Left cardiac atrium (tissue), 4 donors: ENCODE data around the gene NETO1. TPM values are rescaled to one million over a fixed set of nuclear protein-coding genes. Genes with fewer than 3 reads are reported as not detected.

Source experiments
- ATAC-seq, 2 donors: fragments of 200-7000 bp; cut with Tn5 transposase; one replicate each; pipeline ENCODE4 v1.9.1; 2020; ENCODE audit warnings: mild to moderate bottlenecking in 2 of 2, moderate library complexity in 2 of 2
- DNase-seq: peaks from one replicate; pipeline ENCODE4 v3.0.0-alpha.2; 2020
- intact Hi-C, 2 donors: fragments of 100-400 bp; cut with DNase I; formaldehyde crosslinking; loops; one replicate each; pipeline versions ENCODE4 v1.14.1 to v1.15.1; 2022 to 2023
- total RNA-seq, 2 donors: library from RNA; stranded (reverse); fragmentation: NEBNext Ultra II Directional; extraction: Animal tissue kit (Norgen Biotek cat#: 25700); gene quantifications; one replicate each; pipeline ENCODE4 v1.2.1, GENCODE V29; 2021
- donor health status: DM: no; HTN: yes; CAD: no.
- donor health status: DM: no; HTN: yes; CAD: no; lungs with severe emphysema.
- donor health status: DM: yes; HTN: yes; CAD: no.
- donor health status: Dilated cardiomyopathy.

The NETO1 gene
- total RNA-seq, 2 donors from 2014 or later: 1.6 TPM; not detected in 1

GRCh38 chr18:72848503-72849237 lies 19.1 kb downstream of the NETO1 start:
- intact Hi-C loops: no loop called here
- DNase-seq (no peak), ATAC-seq (no peak)

- intact Hi-C loops: no loop called here
- ATAC-seq (no peak), DNase-seq (no peak)
These were observed 20.0 kb downstream of the NETO1 start for GRCh38 chr18:72847771-72848170.

- ATAC-seq: peak; percentile 46 to 50
- no peak for DNase-seq
- intact Hi-C loops: no loop called here
These were observed 20.9 kb downstream of the NETO1 start for GRCh38 chr18:72846736-72847533.

GRCh38 chr18:72843743-72844142 lies 24.0 kb downstream of the NETO1 start:
- intact Hi-C loops: no loop called here
- ATAC-seq (no peak), DNase-seq (no peak)

GRCh38 chr18:72840109-72840508 lies 27.7 kb downstream of the NETO1 start:
- intact Hi-C loops: no loop called here
- DNase-seq (no peak), ATAC-seq (no peak)

- DNase-seq: no peak
- intact Hi-C loops: no loop called here
- no peak for ATAC-seq
These were observed 33.1 kb downstream of the NETO1 start for GRCh38 chr18:72834731-72835130.

- intact Hi-C loops: no loop called here
- ATAC-seq (no peak), DNase-seq (no peak)
These were observed 34.3 kb downstream of the NETO1 start for GRCh38 chr18:72833471-72833870.

GRCh38 chr18:72830109-72830508 lies 37.7 kb downstream of the NETO1 start:
- peak; percentile 52 for DNase-seq
- intact Hi-C loops: no loop called here
- peak; percentile 77 to 88 for ATAC-seq

DNA sequence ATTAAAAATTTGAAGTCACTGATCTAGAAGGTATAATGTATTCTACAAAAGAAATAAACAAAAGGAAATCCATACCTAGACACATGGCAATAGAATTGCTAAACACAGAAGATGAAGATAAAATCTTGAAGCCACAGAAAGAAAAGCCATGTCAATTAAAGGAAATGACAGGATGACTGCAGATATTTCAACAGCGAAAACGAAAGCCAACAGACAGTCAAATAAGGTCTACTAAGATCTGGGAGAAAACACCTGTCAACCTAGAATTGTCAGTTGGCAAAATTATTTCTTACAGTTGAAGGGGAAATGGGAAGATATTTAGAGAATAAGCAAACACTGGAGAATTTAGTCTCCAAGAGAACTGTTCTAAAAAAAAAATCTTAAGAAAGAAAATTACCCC lies 39.2 kb downstream of the NETO1 start:
- ATAC-seq: no peak

DNA sequence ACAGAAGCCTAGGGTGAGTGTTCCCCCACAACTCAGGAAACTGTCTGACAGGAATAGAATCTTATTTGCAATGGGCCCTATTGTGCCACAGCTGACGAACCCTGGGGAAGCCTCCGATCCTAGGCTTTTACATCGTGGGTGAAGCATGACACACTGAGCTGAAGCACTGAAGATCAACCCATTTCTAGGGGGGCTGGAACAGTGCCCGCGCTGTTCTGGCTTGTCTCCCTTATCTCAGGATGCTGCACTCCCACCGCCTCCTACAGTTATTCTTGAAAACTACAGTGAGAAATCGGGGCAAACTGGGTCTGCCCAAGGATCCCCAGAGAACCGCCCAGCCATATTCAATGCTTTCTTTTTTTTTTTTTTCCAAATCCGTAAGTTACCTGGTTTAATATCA lies 41.1 kb downstream of the NETO1 start:
- intact Hi-C loops: no loop called here
- DNase-seq (no peak), ATAC-seq (no peak)

More for the DNA sequence above, 39.2 kb downstream of the NETO1 start:
- no peak for DNase-seq
- intact Hi-C loops: no loop called here

- DNase-seq: no peak
These were observed 44.4 kb downstream of the NETO1 start for GRCh38 chr18:72823345-72823744.

DNA sequence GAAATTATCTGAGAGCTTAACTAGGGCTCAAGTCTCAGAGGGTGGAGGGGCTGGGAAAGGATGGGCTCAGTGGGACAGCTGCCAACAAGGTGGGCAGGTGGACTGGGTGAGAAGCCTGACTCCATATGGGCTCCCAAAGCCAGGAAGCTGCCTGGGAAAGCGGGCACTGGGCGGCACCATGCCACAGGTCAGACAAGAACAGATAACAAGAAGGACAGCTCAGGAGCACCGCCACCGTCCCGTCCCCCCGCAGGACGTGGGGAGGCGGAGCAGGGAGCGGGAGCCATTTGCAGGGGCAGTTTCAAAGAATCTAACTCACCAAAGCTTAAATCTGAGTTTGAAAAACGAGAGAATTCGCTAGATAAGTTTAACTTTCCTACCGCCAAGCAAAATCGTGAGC lies 45.6 kb downstream of the NETO1 start:
- DNase-seq (no peak), ATAC-seq (no peak)
- intact Hi-C loops: no loop called here

More at GRCh38 chr18:72823345-72823744, 44.4 kb downstream of the NETO1 start:
- intact Hi-C loops: no loop called here
- ATAC-seq: no peak

DNA sequence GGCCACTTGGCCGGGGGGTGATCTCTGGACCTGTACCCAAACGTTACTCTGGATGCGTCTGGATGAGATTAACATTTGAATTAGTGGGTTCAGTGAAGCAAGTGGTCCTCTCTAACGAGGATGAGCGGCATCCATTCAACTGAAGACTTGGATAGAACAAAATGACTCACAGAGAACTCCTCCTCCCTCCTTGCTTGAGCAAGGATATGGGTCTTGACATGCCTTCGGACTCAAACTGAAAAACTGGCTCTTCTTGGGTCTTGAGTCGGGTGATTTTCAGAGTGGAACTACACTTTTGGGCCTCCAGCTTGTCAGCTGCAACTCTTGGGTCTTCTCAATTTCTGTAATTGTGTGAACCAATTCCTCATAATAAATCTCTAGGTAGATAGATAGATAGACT lies 47.2 kb downstream of the NETO1 start:
- intact Hi-C loops: no loop called here
- DNase-seq: no peak
- ATAC-seq: no peak

- intact Hi-C loops: no loop called here
- ATAC-seq (no peak), DNase-seq (no peak)
These were observed 48.7 kb downstream of the NETO1 start for GRCh38 chr18:72819050-72819449.

DNA sequence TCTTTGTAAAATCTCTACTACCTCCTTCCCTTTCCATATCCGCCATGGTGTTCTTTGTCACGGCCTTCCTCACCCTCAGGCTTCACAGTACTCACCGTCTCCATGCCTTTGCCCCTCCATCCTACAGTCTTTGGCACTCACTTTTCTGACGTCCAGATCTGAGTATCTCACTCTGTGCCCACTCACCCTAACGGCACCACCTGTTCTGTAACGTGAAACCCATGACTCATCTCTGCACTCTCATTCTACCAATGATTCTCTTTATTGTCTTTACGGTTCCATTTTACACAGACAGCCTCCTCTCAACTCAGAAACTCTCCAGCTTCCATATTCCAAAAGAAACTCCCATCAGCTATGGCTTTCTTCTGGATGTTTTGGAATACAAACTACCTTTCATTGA lies 56.7 kb downstream of the NETO1 start:
- ATAC-seq (no peak), DNase-seq (no peak)
- intact Hi-C loops: no loop called here

DNA sequence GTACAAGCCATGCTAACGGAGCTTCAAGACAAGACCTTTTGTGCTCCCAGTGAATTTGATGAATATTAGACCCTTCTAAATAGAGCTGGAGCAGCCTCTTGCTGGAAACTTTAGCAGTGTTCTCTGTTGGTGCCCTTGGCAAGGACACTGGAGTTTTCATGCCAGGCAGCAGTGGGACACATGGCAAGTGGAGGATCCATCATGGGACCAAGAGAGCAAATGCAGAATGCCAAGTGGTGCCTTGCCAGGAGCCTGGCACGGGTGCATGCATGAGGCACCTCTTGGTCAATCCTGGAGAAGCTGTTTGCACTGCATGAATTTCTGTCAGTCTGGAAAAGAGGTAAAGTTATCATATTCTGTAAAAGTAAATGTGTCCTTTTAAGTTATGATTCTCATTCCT lies 59.1 kb downstream of the NETO1 start:
- intact Hi-C loops: no loop called here
- DNase-seq: no peak
- ATAC-seq: peak in 1 of 2 donors; percentile 77

GRCh38 chr18:72799106-72799505 lies 68.7 kb downstream of the NETO1 start:
- DNase-seq: no peak
- intact Hi-C loops: no loop called here
- no peak for ATAC-seq

GRCh38 chr18:72783530-72783929 lies 84.3 kb downstream of the NETO1 start:
- ATAC-seq (no peak), DNase-seq (no peak)

GRCh38 chr18:72774914-72775313 lies 92.9 kb downstream of the NETO1 start:
- ATAC-seq (no peak), DNase-seq (no peak)
- intact Hi-C loops: no loop called here

More at GRCh38 chr18:72783530-72783929, 84.3 kb downstream of the NETO1 start:
- intact Hi-C loops: no loop called here

- ATAC-seq: no peak
- intact Hi-C loops: no loop called here
- no peak for DNase-seq
These were observed 94.9 kb downstream of the NETO1 start for GRCh38 chr18:72772916-72773315.
